H1 (cell line): ENCODE results near the gene MSH2. TPM values are rescaled to one million over a fixed set of nuclear protein-coding genes. Genes with fewer than 3 reads are reported as not detected.

Source experiments
- CTCF ChIA-PET: fragments of 300-600 bp; sonication (Branson Sonifier 250); formaldehyde crosslinking; loops from one replicate; lab custom pipeline; 2021; ENCODE audit not compliant: partially characterized antibody; lab: Charles Lee
- POLR2A ChIA-PET: fragments of 300-600 bp; sonication (Branson Sonifier 250); formaldehyde crosslinking; loops from one replicate; lab custom pipeline; 2021; ENCODE audit warnings: inconsistent platforms; ENCODE audit not compliant: partially characterized antibody; lab: Charles Lee
- DNase-seq, 2 experiments: peaks; one replicate each; pipeline versions ENCODE4 v3.0.0 to v3.0.0-alpha.2; 2010 to 2022; ENCODE audit warnings: low spot score in 2 of 2, low read depth in 1 of 2, mixed read lengths in 1 of 2
- FAIRE-seq: peaks from 2 replicates; lab custom pipeline; 2011; peaks lifted over from hg19 to GRCh38; lab: Jason Lieb, UNC
- H2AFZ ChIP-seq: 2 replicates; pipeline ENCODE4 v1.8.1; 2012; ENCODE audit warnings: low read length, inconsistent platforms
- H2AK5ac ChIP-seq: 2 replicates; pipeline ENCODE4 v1.6.1; 2013; ENCODE audit warnings: low read depth, low read length
- H2BK120ac ChIP-seq: replicated peaks from 2 replicates; pipeline ENCODE3; 2013; ENCODE audit warnings: low read depth, low read length, inconsistent platforms
- H2BK12ac ChIP-seq: 2 replicates; pipeline ENCODE4 v1.6.1; 2013; ENCODE audit warnings: low read depth, low read length
- H2BK15ac ChIP-seq: 2 replicates; pipeline ENCODE4 v1.6.1; 2013; ENCODE audit warnings: low read length
- H2BK20ac ChIP-seq: 2 replicates; pipeline ENCODE4 v1.6.1; 2013; ENCODE audit warnings: low read length
- H2BK5ac ChIP-seq: 2 replicates; pipeline ENCODE4 v1.6.1; 2013; ENCODE audit warnings: low read depth, low read length
- H3K14ac ChIP-seq: 2 replicates; pipeline ENCODE4 v1.6.1; 2013; ENCODE audit warnings: inconsistent platforms; ENCODE audit not compliant: insufficient read length
- H3K18ac ChIP-seq: 2 replicates; pipeline ENCODE4 v1.6.1; 2013; ENCODE audit warnings: low read length; ENCODE audit errors: extremely low read depth
- H3K23ac ChIP-seq: 2 replicates; pipeline ENCODE4 v1.6.1; 2013; ENCODE audit warnings: inconsistent platforms; ENCODE audit not compliant: insufficient read length
- H3K23me2 ChIP-seq: 2 replicates; pipeline ENCODE4 v1.6.1; 2013; ENCODE audit warnings: low read depth, low read length
- H3K27ac ChIP-seq: 2 replicates; pipeline ENCODE4 v1.6.1; 2011; ENCODE audit warnings: low read depth, low read length, inconsistent platforms
- H3K27me3 ChIP-seq, 4 experiments: replicated peaks in 1 of 4; 1 replicate in 1 of 4; 2 replicates in 3 of 4; pipeline versions ENCODE4 v1.6.1 to v1.8.1; 2011 to 2013; ENCODE audit warnings: low read length in 3 of 4, mild to moderate bottlenecking in 3 of 4, inconsistent platforms in 2 of 4, mixed read lengths in 2 of 4, moderate library complexity in 1 of 4; ENCODE audit not compliant: control insufficient read depth in 3 of 4, insufficient read depth in 3 of 4; ENCODE audit errors: extremely low read depth in 1 of 4
- H3K36me3 ChIP-seq, 4 experiments: 2 replicates each; pipeline versions ENCODE4 v1.6.1 to v1.8.1; 2011 to 2013; ENCODE audit warnings: mild to moderate bottlenecking in 4 of 4, low read length in 3 of 4, moderate library complexity in 2 of 4, control low read depth in 1 of 4, inconsistent platforms in 1 of 4; ENCODE audit not compliant: insufficient read depth in 4 of 4, control insufficient read depth in 2 of 4
- H3K4ac ChIP-seq: replicated peaks from 2 replicates; pipeline ENCODE3; 2013; ENCODE audit warnings: low read length, low read depth, mixed read lengths, inconsistent platforms; ENCODE audit not compliant: insufficient read length
- H3K4me1 ChIP-seq, 4 experiments: replicated peaks in 1 of 4; 1 replicate in 1 of 4; 2 replicates in 3 of 4; pipeline versions ENCODE4 v1.6.1 to v1.8.1; 2011 to 2013; ENCODE audit warnings: low read length in 3 of 4, inconsistent platforms in 2 of 4, mixed read lengths in 1 of 4; ENCODE audit not compliant: insufficient read depth in 4 of 4, control insufficient read depth in 3 of 4
- H3K4me2 ChIP-seq, 2 experiments: 2 replicates each; pipeline versions ENCODE4 v1.6.1 to v1.8.1; 2011 to 2013; ENCODE audit warnings: low read depth in 2 of 2, low read length in 2 of 2, control low read depth in 1 of 2, inconsistent platforms in 1 of 2, mild to moderate bottlenecking in 1 of 2; ENCODE audit not compliant: insufficient read depth in 1 of 2
- H3K4me3 ChIP-seq, 4 experiments: fragments of 200-600, 300-600 bp in 1 of 4; sonication (generic), shearing (Covaris generic), sonication (Bioruptor Twin) in 1 of 4; 2 replicates each; pipeline versions ENCODE4 v1.5.1 to v1.8.1; 2011 to 2016; ENCODE audit warnings: low read length in 4 of 4, low read depth in 3 of 4, control low read depth in 2 of 4, inconsistent platforms in 2 of 4, mild to moderate bottlenecking in 2 of 4, mixed read lengths in 1 of 4, moderate library complexity in 1 of 4; ENCODE audit not compliant: insufficient read depth in 2 of 4; ENCODE audit errors: extremely low read depth in 1 of 4
- H3K56ac ChIP-seq: replicated peaks from 2 replicates; pipeline ENCODE3; 2013; ENCODE audit warnings: low read depth, mild to moderate bottlenecking, mixed read lengths, low read length, inconsistent platforms; ENCODE audit not compliant: insufficient read length
- H3K79me1 ChIP-seq: 2 replicates; pipeline ENCODE4 v1.6.1; 2013; ENCODE audit warnings: low read depth, low read length, control low read depth
- H3K79me2 ChIP-seq, 2 experiments: 2 replicates each; pipeline versions ENCODE4 v1.6.1 to v1.8.1; 2012 to 2013; ENCODE audit warnings: low read length in 2 of 2, mild to moderate bottlenecking in 2 of 2, inconsistent platforms in 1 of 2; ENCODE audit not compliant: insufficient read depth in 2 of 2, control insufficient read depth in 1 of 2
- H3K9ac ChIP-seq, 4 experiments: replicated peaks in 1 of 4; 1 replicate in 1 of 4; 2 replicates in 3 of 4; pipeline versions ENCODE4 v1.6.1 to v1.8.1; 2011 to 2013; ENCODE audit warnings: low read depth in 3 of 4, low read length in 3 of 4, control low read depth in 2 of 4, mild to moderate bottlenecking in 2 of 4, moderate library complexity in 2 of 4, inconsistent platforms in 1 of 4; ENCODE audit errors: extremely low read depth in 1 of 4
- H3K9me3 ChIP-seq, 2 experiments: 2 replicates each; pipeline versions ENCODE4 v1.6.1 to v1.8.1; 2012 to 2013; ENCODE audit warnings: mild to moderate bottlenecking in 2 of 2, moderate library complexity in 2 of 2, control low read depth in 1 of 2, inconsistent platforms in 1 of 2, low read depth in 1 of 2, low read length in 1 of 2, mixed read lengths in 1 of 2; ENCODE audit not compliant: insufficient read depth in 2 of 2
- H4K20me1 ChIP-seq, 2 experiments: replicated peaks in 1 of 2; 2 replicates each; pipeline versions ENCODE3 to v1.8.1; 2011 to 2013; ENCODE audit warnings: inconsistent platforms in 2 of 2, low read length in 2 of 2, mild to moderate bottlenecking in 1 of 2; ENCODE audit not compliant: insufficient read depth in 2 of 2, control insufficient read depth in 1 of 2
- H4K5ac ChIP-seq: 2 replicates; pipeline ENCODE4 v1.6.1; 2013; ENCODE audit warnings: low read length, low read depth, mixed read lengths, inconsistent platforms; ENCODE audit not compliant: insufficient read length
- H4K8ac ChIP-seq: 2 replicates; pipeline ENCODE4 v1.8.0; 2013; ENCODE audit warnings: mild to moderate bottlenecking, moderate library complexity, low read length, inconsistent platforms; ENCODE audit not compliant: insufficient read depth; ENCODE audit errors: extremely low read depth
- H4K91ac ChIP-seq: replicated peaks from 2 replicates; pipeline ENCODE3; 2013; ENCODE audit warnings: low read length, mixed read lengths, inconsistent platforms; ENCODE audit not compliant: insufficient read length
- CBX5 ChIP-seq: fragments of 300-800, 300-1000 bp; sonication (generic); IDR thresholded peaks from 2 replicates; pipeline ENCODE4 v1.7.1; 2016; ENCODE audit warnings: antibody characterized with exemption, low read length, low read depth
- JUND ChIP-seq: IDR thresholded peaks from 2 replicates; pipeline ENCODE4 v1.6.1; 2011; ENCODE audit warnings: mild to moderate bottlenecking, improper control_type of control experiment, low read length
- RFX5 ChIP-seq: IDR thresholded peaks from 2 replicates; pipeline ENCODE4 v1.6.1; 2011; ENCODE audit warnings: low read depth, low read length, improper control_type of control experiment, borderline replicate concordance
- SP1 ChIP-seq: IDR thresholded peaks from 2 replicates; pipeline ENCODE4 v1.6.1; 2011; ENCODE audit warnings: low read depth, low read length
- SUZ12 ChIP-seq: fragments of 200-600 bp; sonication (generic); IDR thresholded peaks from 2 replicates; pipeline ENCODE4 v1.6.1; 2012; ENCODE audit warnings: mild to moderate bottlenecking, inconsistent platforms, low read length, moderate library complexity, mixed read lengths
- WGBS, 2 experiments: shearing (Covaris generic) in 1 of 2; methylation state at CpG; one replicate each; pipeline versions ENCODE4 v1.1.6 to v1.1.7; 2013 to 2015; ENCODE audit warnings: low lambda C conversion rate in 2 of 2, mixed read lengths in 2 of 2, inconsistent platforms in 1 of 2, low coverage in 1 of 2, missing lambda C conversion rate in 1 of 2; ENCODE audit not compliant: insufficient replicate concordance in 2 of 2, insufficient coverage in 1 of 2, insufficient read length in 1 of 2; ENCODE audit errors: extremely low coverage in 1 of 2, missing lambda C conversion rate in 1 of 2; 5-methylcytosine and 5-hydroxymethylcytosine counted together
- polyA plus RNA-seq, 7 experiments: library from polyadenylated mRNA; depleted of rRNA in 3 of 7; stranded (reverse) in 5 of 7; unstranded in 2 of 7; fragments of >200 nt in 5 of 7; fragments of 200-250 nt in 2 of 7; gene quantifications; 1 replicate in 5 of 7; 2 replicates in 1 of 7; 4 replicates in 1 of 7; pipeline versions ENCODE4 v1.2.1 to v1.2.3, GENCODE V29; 2011 to 2013; ENCODE audit warnings: missing spikeins in 2 of 7, mixed read lengths in 2 of 7
- total RNA-seq: library from RNA; stranded (reverse); fragmentation: NEBNext Ultra II Directional; extraction: Animal tissue kit (Norgen Biotek cat#: 25700); gene quantifications from 2 replicates; pipeline ENCODE4 v1.2.1, GENCODE V29; 2021
- TF ChIP-seq, protein P1 (sequence below): IDR thresholded peaks from 2 replicates; pipeline ENCODE4 v1.6.1; 2012; ENCODE audit warnings: inconsistent platforms

Gene MSH2
- total and polyA plus RNA-seq, 2 of the 8 experiments (the other 6 are each of a cell fraction or from before 2014, with no cell fraction given) = 64.1 to 228 TPM

DNA sequence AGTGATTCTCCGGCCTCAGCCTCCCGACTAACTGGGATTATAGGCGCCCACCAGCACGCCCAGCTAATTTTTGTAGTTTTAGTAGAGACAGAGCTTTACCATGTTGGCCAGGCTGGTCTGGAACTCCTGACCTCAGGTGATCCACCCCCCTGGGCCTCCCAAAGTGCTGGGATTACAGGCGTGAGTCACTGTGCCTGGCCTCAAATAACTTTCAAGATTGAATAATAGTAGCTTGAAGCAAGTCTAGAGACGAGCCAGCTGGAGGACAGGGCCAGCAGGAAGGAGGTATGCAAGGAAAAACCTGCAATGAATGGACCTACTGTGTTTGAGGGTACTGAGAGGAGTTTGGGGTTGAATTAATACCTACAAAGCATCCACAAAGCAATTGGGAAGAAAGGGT is 87.5 kb downstream of the MSH2 start:
- H3K4me1 ChIP-seq = peaks cover 0 to 4% (median under 1%) of the 10 kb centered on the region in 4 experiments; a peak in 2 of 7 replicates
- no peaks in the 10 kb centered on the region for H3K79me2 ChIP-seq
- DNase-seq = no peak
- H3K23ac ChIP-seq = peak overlapping the region; percentile 59
- no peak overlapping the region for H3K4ac ChIP-seq
- no peak overlapping the region for H2BK12ac ChIP-seq
- H2AFZ ChIP-seq = no peak overlapping the region
- no peak overlapping the region for H4K8ac ChIP-seq
- H3K23me2 ChIP-seq = no peaks in the 10 kb centered on the region
- H3K9ac ChIP-seq = no peak overlapping the region
- H2BK15ac ChIP-seq = no peak overlapping the region
- peaks cover 2% of the 10 kb centered on the region; the same call in 1 of the 2 replicates for H3K79me1 ChIP-seq
- ChIA-PET CTCF (interaction anchor here (0.8 to 1.6 kb wide), 4 partner anchors 10 to 163 kb away, joined by 3 to 5 read pairs (median 3); no protein-coding TSS in a partner anchor), POLR2A (interaction anchor here (0.6 to 2.3 kb wide), 6 partner anchors 8 to 104 kb away, joined by 3 to 10 read pairs (median 3); no protein-coding TSS in a partner anchor)
- no peaks in the 10 kb centered on the region; a peak in 1 of 4 replicates for H3K9me3 ChIP-seq
- H2BK120ac ChIP-seq = no peak overlapping the region
- WGBS, 2 experiments = 81% methylated on average over 6 of the region's 6 CpGs; no CpG with 5 or more reads in 1 of the 2 experiments
- no peak overlapping the region for H3K27ac ChIP-seq
- no peak overlapping the region for H3K18ac ChIP-seq
- H3K4me2 ChIP-seq = no peak overlapping the region
- no peak overlapping the region for H2AK5ac ChIP-seq
- H4K20me1 ChIP-seq = no peaks in the 10 kb centered on the region
- no peak overlapping the region for H4K5ac ChIP-seq
- no peak overlapping the region for H3K4me3 ChIP-seq
- H2BK20ac ChIP-seq = no peak overlapping the region
- no peak overlapping the region for H4K91ac ChIP-seq
- no peaks in the 10 kb centered on the region for H3K27me3 ChIP-seq
- peaks cover 0 to 1% (median 0%) of the 10 kb centered on the region in 4 experiments; a peak in 3 of 8 replicates for H3K36me3 ChIP-seq
- no peak for FAIRE-seq
- no peak overlapping the region for H3K56ac ChIP-seq
- no peak overlapping the region for H2BK5ac ChIP-seq
- H3K14ac ChIP-seq = no peak overlapping the region
- no peak for TF ChIP-seq JUND
- no peak for TF ChIP-seq CBX5
- TF ChIP-seq SUZ12 = no peak
- no peak for TF ChIP-seq SP1
- TF ChIP-seq RFX5 = no peak
- TF ChIP-seq, protein P1, sequence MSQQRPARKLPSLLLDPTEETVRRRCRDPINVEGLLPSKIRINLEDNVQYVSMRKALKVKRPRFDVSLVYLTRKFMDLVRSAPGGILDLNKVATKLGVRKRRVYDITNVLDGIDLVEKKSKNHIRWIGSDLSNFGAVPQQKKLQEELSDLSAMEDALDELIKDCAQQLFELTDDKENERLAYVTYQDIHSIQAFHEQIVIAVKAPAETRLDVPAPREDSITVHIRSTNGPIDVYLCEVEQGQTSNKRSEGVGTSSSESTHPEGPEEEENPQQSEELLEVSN = no peak
